ENCODE results near the gene LGALS4.

DNA sequence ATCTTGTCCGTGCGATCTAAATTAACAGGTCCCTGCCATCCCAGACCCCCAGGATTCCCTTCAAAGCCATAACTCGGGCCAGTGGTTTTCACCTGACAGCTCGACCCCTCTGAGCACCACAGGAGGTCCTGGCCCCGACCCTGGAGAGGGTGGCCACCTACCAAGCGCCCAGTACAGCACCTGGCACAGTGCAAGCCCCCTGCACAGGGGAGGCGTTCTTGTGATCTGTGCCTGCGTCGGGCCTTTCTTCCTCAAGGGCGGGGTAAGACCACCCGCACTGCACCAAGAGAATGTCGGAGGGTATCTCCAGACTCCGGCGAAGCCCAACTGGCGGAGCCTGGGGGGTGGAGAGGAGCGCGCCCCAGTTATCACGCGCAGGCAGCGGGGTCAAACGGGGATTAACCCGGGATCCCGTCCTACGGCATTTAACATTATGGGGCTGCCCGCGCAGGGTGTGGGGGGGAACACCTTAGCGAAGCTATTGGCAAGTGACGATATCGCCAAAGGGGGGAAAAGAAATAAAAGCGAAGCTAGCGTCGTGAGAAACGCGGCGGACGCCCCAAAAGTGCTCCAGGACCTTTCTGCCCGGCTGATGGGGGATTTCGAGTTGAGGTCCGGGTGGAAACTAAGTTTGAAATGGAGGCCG, 38.4 kb upstream of the LGALS4 start:
- TF ChIP-seq TAF1 (IDR thresholded peaks at IDR 0.05; ENCODE audit: borderline replicate concordance, insufficient read depth, low read length) = no peak
- no peak for TF ChIP-seq SIN3A (IDR thresholded peaks at IDR 0.05; ENCODE audit: borderline replicate concordance, insufficient read depth, low read length)
- TF ChIP-seq POLR2AphosphoS5 (IDR thresholded peaks at IDR 0.05; ENCODE audit: low read depth, low read length) = no peak; the same call in 1 of the 2 replicates
- no peak for TF ChIP-seq REST (IDR thresholded peaks at IDR 0.05; ENCODE audit: insufficient read depth in 1 of 2, low read depth in 2 of 2, low read length in 2 of 2)
- TF ChIP-seq FOXP2 (optimal IDR thresholded peaks at IDR 0.05; ENCODE audit: borderline replicate concordance, extremely low read depth, extremely low read length, insufficient read depth) = no peak
